ENCODE measurements around the gene CCDC54. TPM values are rescaled to one million over a fixed set of nuclear protein-coding genes. Genes with fewer than 3 reads are reported as not detected.

CCDC54 gene
- total and polyA plus RNA-seq, 8 donors, result not detected

DNA sequence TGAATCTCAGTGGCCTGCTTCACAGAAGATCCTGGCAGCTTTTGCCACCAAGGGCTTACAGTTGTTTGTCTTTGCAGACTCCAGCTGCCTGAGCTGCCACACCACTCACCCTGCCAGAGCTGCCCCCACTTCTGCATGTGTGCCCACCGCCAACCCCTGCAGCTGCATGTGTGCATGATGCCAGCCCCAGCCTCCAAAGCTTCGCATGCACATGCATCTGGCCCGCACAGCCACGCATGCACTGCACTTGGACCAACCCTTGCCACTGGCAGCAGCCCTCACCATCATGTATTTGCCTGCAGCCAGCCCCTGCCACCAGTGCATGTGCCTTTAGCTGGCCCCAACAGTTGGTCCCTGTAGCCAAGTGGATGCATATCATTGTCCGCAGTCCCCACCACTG lies 31.3 kb downstream of the CCDC54 start:
- Histone ChIP-seq H3K27ac (no peak overlapping the region), H3K36me3 (no peaks in the 10 kb centered on the region), H3K4me3 (no peak overlapping the region), H3K27me3 (no peaks in the 10 kb centered on the region), H3K9me3 (peaks cover 0 to 15% (median 13%) of the 10 kb centered on the region in 4 donors), H3K4me1 (no peaks in the 10 kb centered on the region)
- intact Hi-C loops (cut with DNase I; ENCODE audit: low total_unique reads), result no loop called here
- DNase-seq, result no peak
- TF ChIP-seq EP300 (IDR thresholded peaks at IDR 0.05), result no peak
- TF ChIP-seq, protein P1, sequence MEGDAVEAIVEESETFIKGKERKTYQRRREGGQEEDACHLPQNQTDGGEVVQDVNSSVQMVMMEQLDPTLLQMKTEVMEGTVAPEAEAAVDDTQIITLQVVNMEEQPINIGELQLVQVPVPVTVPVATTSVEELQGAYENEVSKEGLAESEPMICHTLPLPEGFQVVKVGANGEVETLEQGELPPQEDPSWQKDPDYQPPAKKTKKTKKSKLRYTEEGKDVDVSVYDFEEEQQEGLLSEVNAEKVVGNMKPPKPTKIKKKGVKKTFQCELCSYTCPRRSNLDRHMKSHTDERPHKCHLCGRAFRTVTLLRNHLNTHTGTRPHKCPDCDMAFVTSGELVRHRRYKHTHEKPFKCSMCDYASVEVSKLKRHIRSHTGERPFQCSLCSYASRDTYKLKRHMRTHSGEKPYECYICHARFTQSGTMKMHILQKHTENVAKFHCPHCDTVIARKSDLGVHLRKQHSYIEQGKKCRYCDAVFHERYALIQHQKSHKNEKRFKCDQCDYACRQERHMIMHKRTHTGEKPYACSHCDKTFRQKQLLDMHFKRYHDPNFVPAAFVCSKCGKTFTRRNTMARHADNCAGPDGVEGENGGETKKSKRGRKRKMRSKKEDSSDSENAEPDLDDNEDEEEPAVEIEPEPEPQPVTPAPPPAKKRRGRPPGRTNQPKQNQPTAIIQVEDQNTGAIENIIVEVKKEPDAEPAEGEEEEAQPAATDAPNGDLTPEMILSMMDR (IDR thresholded peaks at IDR 0.05), result no peak
- 90 to 98% (median 97%) methylated on average over 5 of the region's 5 CpGs for WGBS, 5 donors

DNA sequence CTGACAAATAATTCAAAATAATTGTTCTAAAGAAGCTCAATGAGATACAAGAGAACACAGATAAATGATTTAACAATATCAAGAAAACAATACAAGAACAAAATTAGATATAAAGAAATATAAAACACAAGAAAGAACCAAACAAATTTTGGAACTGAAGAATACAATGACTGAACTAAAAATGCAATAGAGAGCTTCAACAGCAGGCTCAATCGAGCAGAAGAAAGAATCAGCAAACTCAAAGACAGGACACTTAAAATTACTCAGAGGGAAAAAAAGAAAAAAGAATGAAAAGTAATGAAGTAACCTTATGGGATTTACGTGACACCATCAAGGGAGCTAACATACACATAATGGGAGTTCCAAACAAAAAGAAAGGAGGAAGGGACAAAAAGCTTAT lies 32.1 kb downstream of the CCDC54 start:
- Histone ChIP-seq H3K27ac (no peak overlapping the region), H3K36me3 (no peaks in the 10 kb centered on the region), H3K4me1 (no peaks in the 10 kb centered on the region), H3K4me3 (no peak overlapping the region), H3K27me3 (no peaks in the 10 kb centered on the region), H3K9me3 (peaks cover 0 to 15% (median 13%) of the 10 kb centered on the region in 4 donors)
- TF ChIP-seq POLR2AphosphoS5 (IDR thresholded peaks at IDR 0.05), result no peak
- TF ChIP-seq, protein P1 (IDR thresholded peaks at IDR 0.05), result no peak
- intact Hi-C loops (cut with DNase I; ENCODE audit: low total_unique reads), result no loop called here
- DNase-seq, result no peak
- WGBS, 5 donors, result 86 to 93% (median 93%) methylated on average over 2 of the region's 2 CpGs

DNA sequence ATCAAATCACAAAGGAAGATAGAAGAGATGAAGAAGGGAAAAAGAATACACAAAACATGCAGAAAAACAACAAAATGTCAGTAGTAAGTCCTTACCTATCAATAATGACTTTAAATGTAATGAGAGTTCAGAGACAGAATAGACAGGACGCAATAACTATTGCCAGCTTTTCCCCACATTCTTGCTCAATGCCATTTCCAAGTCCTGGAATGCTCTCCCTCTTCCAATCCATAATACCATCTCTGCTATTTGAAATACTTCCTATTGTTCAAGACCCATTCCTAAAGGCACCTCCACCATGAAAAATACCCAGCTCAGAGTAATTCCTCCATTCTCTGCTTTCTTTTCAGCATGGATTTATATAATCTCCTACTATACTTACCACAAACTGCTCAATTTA lies 33.4 kb downstream of the CCDC54 start:
- TF ChIP-seq, protein P1 (IDR thresholded peaks at IDR 0.05), result no peak
- TF ChIP-seq POLR2AphosphoS5 (IDR thresholded peaks at IDR 0.05), result no peak
- no peak for TF ChIP-seq POLR2A (IDR thresholded peaks at IDR 0.05)
- TF ChIP-seq EP300 (IDR thresholded peaks at IDR 0.05), result no peak
- Histone ChIP-seq H3K9me3 (peaks cover 0 to 15% (median 13%) of the 10 kb centered on the region in 4 donors), H3K27ac (no peak overlapping the region), H3K4me1 (no peaks in the 10 kb centered on the region), H3K27me3 (no peaks in the 10 kb centered on the region), H3K36me3 (no peaks in the 10 kb centered on the region), H3K4me3 (no peak overlapping the region)
- WGBS, 5 donors, result 83 to 98% (median 96%) methylated on average over 1 of the region's 1 CpG
- intact Hi-C loops (cut with DNase I; ENCODE audit: low total_unique reads), result loop anchor here (10.0 kb wide), 1 partner anchor 156 kb away; no protein-coding TSS in a partner anchor
- no peak for DNase-seq

DNA sequence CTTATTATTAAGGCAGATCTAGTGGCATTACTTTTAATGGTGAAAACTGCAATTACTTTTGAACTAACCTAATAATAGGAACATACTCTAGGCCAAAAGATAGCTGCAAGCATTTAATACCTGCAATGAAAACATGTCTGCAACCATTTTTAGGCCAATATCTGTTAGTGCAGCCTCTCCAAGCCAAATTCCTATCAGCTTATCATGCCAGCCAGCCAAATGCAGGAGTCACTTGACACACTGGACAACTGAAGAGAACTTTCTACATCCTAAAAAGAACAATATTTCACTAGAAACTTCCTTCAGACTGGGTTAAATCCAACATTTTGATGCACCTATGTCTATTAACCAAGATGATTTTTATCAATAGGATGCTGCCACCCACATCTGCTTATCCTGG lies 33.8 kb downstream of the CCDC54 start:
- H3K27me3 ChIP-seq, result no peaks in the 10 kb centered on the region
- DNase-seq, result no peak
- no peak overlapping the region for H3K27ac ChIP-seq
- H3K4me3 ChIP-seq, result no peak overlapping the region
- H3K4me1 ChIP-seq, result no peaks in the 10 kb centered on the region
- no peaks in the 10 kb centered on the region for H3K36me3 ChIP-seq
- TF ChIP-seq POLR2AphosphoS5 (IDR thresholded peaks at IDR 0.05) (no peak), EP300 (IDR thresholded peaks at IDR 0.05) (no peak), POLR2A (IDR thresholded peaks at IDR 0.05) (no peak)
- TF ChIP-seq, protein P1 (IDR thresholded peaks at IDR 0.05), result no peak
- intact Hi-C loops (cut with DNase I; ENCODE audit: low total_unique reads), result loop anchor here (10.0 kb wide), 1 partner anchor 156 kb away; no protein-coding TSS in a partner anchor
- H3K9me3 ChIP-seq, result peaks cover 0 to 15% (median 13%) of the 10 kb centered on the region in 4 donors

All from stomach (tissue), 9 donors.